Stimulated activated CD4-positive, alpha-beta T cell treated with anti-CD3 and anti-CD28 coated beads, Interleukin-15, amount 100 ng/mL, for 48 hours (primary cell): ENCODE results near the gene SSRP1.
A peak's percentile ranks its signal among the peaks of the same experiment; 100 is the strongest.

Source experiments
- DNase-seq, 2 donors: peaks; one replicate each; pipeline ENCODE4 v3.0.0-alpha.2; 2020; ENCODE audit warnings: low read depth in 2 of 2

The SSRP1 gene

DNA sequence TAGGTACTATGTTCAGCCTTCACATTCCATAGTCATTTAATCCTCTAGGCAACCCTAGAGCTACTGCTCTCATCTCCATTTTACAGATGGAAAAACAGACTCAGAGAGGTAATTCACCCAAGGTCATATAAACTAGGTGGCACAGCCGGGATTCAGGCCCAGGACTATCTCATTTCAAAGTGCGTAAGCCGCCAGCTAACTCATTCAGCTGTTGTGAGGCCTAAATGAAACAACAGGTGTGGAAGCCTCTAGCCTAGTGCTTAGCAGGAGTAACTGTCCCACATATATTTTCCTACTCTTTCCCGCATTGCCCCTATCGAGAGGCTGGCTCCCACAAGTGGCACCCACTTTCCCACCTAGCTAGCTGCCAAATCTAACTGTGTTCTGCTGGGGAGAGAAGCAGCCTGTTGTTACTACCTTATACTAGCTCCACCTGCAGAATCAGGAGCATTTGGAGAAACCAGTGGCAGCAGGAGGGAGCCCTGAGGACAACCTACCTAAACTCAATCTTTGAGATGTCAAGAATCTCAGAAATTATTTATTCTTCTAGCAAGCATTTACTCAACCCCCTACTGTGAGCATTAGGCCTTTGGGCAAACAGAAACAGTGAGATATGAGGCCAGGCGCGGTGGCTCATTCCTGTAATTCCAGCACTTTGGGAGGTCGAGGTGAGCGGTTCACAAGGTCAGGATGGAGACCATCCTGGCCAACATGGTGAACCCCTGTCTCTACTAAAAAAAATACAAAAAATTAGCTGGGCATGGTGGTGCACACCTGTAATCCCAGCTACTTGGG, 24.4 kb upstream of the SSRP1 start:
- DNase-seq, result no peak

DNA sequence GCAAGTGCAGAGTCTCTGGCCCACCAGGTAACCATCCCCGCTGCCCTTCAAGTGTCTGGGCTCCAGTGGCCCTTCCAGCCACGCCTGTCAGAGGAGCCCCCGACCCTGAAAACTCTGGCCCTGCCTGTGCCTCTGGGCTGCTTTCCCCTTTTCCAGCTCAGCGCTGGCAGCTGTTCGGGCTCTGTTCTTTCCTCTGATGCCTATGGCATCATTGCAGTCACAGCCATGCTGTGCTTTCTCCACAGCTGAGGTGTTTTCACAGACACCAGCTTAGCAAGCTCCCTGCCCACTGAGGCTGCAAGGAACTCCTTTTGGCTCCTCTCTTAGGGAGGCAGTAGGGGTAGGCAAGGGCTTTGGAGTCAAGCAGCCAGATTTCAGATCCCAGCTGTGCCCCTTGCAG, 23.7 kb upstream of the SSRP1 start:
- no peak for DNase-seq

DNA sequence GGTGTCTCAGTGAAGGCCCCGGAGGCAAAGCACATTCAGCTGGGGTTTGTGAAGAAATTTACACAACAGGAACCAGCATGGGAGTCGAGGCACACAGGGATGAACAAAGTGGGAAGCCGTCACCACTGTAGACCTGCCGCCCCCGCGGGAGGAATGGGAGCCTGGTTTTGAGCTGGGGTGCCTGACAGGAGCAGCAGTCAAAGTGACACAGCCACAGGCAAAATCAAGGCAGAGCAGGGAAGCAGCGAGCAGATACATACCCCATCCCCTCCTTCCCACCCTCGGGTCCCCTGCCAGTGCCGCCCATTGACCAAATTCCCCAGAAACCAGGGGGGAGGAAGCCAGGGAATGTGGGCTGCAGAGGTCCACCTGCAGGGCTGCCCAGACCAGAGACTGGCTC, 23.3 kb upstream of the SSRP1 start:
- DNase-seq, result no peak

DNA sequence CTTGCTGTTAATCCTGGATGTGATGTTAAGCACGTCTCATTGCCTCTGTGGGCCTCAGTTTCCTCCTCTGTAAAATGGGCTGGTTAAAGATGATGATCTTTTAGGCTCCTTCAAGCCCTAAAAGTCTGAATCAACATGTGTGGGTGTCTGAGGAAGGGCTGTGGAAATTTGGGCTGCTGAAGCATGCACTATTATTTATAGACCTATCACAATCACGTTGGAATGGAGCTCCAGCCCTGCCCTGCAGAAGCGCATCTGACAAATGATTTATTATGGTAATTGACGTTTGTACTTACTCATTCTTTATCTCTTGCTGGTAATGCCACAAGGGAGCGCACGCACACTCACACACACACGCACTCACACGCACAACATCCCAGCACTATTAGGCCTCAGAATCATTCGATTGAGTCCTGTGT, 22.9 kb upstream of the SSRP1 start:
- DNase-seq, result no peak

DNA sequence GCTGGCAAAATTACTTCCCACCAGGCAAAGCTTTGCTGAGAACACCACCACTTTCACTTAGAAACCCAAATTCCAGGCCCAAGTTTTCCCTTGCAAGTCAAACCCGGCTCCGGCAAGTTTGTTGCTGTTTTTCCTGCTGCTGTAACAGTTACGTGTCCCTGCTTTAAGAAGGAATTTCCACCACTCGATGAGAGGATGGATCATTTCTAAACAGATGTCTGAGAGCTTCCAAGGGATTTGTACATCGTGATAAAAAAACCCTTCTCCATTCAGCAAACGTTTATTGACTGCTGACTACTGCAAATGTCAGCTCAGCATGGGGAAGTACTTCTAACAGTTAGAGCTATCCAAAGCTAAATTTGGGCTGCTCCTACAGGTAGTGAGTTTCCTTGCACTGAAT, 22.2 kb upstream of the SSRP1 start:
- no peak for DNase-seq

DNA sequence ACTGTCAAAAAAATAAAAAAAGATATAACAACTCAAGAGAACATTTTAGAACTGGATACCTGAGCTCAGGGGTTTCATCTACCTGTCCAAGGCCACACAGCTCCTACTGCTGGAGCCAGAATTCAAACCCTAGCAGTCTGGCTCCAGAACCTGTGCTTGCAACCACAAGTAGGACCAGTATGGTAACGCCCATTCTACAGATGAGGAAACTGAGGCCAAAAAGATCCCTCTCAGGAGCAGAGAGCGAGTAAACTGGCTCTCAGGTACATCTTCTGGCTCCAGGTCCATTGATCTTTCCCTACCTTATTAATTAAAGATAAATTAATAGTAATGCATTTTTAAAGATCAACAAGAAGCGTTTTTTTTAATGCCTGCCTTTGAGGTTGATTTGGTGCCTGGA, 21.6 kb upstream of the SSRP1 start:
- no peak for DNase-seq

DNA sequence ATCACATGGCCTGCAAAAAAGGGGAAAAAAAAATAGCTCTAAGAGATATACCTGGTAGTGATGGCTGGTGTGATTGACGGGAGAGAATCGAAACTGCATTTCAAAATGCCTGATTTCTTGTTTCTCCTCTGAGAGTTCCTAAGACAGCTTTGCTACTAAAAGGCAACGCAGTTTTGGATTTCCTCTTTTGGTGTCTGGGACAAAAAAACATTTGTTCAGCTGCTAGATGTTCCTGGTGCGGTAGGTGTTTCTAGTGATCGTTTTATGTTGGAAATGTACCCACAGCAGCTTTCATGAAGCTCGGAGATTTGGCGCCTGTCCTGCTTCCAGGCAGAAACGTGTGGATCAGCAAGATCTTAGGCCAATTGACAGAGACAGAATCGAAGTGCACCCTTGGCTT, 20.6 kb upstream of the SSRP1 start:
- no peak for DNase-seq

DNA sequence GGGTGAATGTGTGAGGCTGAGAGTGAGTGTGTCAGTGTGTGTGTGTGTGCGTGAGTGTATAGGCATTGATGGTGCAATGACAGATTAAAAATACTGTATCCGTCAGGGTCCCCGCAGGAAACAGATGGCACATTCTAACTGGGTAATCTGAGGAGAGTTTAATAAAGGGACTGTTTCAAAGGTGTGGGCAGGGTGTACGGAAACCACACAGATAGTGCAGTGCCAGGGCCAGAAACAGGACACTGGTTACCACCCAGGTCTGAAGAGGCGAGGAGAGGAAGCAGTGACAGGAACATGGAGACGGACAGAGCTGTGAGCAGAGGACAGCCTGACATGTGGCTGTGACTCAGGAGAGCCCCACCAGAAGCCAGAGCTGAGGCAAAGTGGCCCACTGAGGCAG, 19.0 kb upstream of the SSRP1 start:
- DNase-seq, result no peak

DNA sequence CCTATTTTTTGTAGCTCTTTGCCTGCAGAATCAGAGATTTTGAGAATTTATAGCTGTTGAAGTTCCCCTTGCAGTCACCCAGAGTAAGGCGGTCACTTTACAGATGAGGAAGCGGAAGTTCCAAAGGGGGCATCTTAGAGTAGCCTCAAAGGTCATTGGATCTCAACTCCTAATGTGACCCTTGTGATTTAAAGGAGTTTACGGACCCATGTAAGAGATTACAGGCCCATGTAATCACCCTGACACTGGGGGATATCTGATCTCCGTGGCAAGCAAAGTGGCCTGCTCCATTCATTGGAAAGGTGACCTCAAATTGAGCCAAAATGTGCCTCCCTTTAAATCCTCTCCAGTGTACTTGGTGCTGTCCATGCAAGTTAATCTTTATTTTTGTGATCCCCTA, 18.2 kb upstream of the SSRP1 start:
- DNase-seq, result no peak

DNA sequence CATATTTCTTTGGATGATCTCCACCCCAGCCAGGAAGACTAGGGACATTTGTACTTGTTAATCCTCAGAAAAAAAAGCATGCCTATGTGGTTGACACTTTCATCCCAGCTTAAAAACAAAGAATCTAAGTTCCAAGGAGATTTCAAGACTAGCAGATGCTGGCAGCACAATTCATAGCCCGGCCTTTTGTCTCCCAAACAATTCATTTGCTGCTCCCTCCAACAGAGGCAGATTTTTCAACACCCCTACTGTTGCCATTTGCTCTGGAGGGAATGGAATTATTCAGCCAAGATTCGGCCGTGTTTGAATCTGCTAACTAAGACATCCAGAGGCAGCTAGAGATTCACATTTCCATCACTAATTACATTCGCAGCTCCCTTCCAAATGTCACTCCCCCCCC, 17.8 kb upstream of the SSRP1 start:
- no peak for DNase-seq

DNA sequence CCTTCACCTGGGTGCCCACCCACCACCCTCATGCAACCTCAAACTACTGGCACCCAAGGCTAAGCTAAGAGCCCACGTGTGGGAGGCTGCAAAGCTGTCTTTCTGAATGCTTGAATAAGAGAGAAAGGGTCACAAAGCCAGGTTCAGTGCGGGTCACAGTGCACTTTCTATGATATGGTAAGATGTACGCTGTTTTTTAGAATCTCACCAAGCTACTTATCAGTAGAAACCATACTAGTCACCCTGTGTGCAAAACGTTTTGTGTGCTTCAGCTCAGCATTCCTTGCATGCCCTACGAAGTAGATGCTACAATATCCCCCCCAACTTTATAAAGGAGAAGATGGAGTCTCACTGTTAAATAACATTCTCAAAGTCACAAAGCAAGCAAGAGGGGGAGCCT, 17.3 kb upstream of the SSRP1 start:
- no peak for DNase-seq

DNA sequence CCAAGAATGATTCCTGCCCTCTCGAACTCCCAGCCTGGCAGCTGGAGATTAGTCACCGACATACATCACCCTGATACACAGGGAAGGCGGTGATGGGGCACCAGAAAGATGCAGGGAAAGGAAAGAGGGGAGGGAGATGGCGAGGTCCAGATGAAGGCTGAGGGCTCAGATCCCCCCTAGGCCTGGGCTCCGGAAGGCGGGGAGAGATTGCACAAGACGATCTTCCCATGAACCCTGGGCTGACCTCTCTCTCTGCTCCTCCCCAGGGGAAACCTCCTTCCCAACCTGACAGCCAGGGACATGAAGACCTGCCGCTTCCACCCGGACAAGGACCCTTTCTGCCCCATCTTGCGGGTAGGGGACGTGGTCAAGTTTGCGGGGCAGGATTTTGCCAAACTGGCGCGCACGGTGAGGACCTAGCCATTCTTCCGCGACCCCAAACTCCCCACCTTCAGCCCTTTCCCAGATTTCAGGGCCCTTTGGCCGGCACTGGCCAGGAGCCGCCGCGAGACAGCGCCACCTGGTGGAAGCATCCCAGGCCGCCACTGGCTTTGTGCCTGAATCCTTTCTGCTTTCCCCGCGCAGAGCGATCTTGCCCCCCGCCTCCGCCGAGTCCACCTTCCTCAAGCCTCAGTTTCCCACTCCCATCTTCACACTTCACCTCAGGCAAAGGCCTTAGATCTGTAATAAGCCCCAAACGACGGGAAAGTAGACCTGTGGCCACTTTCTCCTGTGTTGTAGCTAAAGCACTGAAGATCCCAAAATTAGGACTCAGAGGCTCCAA, 14.0 kb upstream of the SSRP1 start:
- DNase-seq, result peak; percentile 28 to 47

DNA sequence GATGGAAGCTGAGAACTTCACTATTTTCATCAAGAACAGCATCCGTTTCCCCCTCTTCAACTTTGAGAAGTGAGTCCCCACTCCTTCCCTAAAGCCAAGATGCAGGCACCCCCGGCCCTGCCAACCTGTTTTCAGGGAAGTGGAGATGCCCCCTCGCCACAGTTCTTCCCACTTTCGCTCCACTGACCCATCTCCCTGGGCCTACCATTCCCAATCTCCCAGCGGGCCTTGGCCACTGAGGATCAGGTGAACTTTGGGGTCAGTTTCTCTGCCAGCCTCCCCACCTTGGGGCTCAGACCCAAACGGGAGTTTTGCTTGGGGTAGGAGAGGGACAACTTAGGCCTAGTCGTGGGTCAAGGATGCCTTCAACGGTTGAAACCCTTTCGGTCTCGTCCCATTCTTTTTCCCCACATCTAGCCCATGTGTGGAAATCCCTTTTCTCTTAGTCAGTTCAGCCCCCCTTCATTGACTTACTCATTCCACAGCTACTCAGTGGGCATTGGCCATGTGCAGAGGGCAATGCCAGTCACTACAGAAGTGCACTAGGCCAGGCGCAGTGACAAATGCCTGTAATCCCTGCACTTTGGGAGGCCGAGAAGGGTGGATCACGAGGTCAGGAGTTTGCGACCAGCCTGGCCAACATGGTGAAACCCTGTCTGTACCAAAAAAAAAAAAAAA, 13.1 kb upstream of the SSRP1 start:
- DNase-seq, result no peak

DNA sequence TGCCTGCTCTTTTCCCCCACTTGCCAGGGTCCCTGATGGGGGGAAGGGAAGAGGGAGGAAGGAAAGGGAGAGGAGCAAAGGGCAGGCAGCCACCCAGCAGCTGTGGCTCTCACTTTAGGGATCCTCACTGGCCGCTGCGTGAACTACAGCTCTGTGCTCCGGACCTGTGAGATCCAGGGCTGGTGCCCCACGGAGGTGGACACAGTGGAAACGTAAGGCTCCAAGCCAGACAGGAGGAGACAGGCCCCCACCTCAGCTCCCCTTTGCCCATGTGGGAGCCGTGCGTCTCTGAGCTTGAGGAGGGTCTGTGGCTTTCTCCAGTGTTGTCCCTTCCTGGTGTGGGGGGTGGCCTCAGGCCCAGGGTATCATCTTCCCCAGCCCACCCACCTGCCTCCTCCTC, 12.4 kb upstream of the SSRP1 start:
- no peak for DNase-seq

DNA sequence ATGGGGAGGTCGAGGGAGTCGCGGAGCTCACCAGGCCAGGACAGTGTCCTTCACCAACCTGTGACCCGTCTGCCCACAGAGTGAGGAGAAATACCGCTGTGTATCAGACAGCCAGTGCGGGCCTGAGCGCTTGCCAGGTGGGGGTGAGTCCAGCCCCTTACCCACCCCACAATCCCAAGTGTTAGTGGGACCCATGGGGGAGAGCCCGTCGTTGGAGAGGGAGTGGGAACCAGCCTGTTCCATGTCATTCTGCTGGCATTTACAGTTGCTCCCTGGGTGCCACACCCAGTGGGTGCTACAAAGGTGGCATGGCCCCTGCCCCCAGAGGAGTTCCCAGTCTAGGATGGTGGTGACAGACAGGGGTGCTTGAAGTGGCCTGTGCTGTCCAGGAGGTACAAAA, 11.6 kb upstream of the SSRP1 start:
- no peak for DNase-seq

DNA sequence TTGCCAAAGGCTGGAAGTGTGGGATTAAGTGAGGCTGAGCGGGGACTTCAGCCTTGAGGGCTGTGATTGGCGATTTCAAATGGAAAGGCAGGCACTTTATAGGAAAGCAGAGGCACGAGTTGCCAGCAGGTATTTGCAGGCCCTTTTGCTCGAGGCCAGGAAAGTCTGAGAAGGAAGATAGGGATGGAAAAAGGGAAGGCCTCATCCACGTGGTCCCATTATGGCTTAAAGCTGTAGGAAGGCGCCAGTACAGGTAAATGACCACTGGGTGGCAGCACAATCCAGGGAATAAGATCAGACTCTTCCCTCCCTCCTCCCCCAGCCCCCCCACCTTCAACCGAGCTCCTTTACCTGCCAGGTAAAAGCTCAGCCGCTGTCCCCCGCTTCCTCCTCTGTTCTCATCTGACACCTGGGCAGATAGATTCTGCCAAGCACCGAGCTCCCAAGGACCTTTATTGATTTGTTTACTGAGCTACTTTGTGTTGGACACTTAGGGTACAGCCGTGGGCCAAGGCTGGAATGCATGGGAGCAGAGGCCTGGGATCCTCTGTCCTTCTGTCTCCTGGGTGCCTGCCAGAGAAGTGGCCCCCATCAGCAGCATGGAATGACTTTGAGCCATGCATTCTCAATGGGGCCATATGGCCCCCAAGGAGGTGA, 10.0 kb upstream of the SSRP1 start:
- DNase-seq, result peak; percentile 43 to 63

DNA sequence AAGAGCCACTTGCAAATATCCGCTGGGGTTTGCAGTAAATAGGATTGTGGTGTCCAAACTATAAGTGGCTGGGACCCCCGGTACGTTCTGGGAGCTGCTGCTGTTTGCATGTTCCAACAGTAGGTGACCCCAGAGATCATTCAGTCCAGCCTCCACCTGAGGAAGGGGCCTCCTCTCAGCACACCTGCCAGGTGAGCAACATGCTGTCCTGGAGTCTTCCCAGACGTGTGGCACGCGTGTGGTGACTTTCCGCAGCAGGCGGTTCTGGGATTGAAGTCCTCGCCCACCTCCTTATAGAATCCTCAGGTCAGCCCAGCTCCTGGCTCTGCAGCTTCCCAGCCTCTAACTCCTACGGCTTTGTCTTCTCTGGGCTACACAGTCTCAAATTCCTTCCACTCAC, 9.1 kb upstream of the SSRP1 start:
- no peak for DNase-seq

DNA sequence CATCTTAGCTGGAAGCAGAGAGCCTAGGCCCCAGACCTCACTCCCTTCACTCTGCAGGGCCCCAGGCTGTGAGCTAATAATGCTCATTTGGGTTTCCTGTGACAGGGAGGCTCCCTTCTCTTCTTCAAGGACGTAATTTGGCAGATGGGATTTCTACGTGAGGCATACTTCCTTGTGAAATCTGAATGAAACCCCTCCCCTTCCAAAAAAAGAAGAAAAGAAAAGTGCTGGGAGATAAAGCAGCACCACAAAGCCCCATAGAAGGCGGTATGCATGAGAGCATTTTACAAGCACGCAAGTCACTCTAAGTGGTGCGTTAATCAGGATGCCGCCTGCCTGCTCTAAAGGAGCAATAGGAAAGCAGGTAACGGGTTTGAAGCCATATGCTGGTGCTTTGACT, 8.1 kb upstream of the SSRP1 start:
- DNase-seq, result no peak

DNA sequence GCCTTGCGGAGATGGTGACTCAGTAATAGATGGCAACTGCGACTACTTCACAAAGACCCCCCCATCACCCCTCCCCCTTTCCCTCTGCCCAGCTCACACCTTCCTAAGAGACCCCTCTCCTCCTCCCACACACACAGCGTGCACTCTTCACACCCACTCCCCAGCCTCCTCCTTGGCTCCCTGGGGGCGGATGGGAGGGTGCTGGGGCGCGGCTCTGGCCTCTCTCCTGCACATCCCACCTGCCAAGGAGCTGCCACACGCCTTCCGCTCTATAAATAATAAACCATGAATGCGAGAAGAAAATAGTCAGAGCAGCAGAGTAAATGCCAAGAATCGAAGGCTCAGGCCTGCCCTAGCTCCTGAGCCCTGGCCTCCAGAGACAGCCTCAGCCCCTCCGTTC, 7.0 kb upstream of the SSRP1 start:
- no peak for DNase-seq

DNA sequence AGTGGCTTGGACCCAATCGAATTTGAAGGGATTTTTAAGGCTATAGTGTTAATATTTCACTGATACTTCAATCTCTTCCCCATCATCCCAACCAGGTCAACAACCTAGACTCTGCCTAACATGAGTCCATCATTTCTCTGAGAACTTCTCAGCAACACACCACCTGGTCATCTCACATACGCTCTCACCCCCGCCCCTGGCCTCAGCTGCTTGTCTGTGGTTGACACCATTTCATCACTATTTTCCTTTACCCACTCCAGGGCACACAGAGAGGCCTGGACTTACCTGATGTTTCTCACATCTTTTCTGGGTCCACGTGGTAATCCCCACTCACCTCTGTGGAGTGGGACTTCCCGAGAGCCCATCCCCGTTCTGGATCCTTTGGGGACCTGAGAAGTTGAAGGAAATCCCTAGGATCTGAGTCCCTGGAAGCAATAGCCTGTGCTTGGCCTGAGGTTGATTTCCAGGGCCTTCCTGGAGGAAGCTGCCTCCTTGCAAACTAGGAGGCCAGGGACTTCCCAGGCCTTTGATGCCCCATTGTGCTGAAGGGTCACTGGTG, 5.6 kb upstream of the SSRP1 start:
- no peak for DNase-seq

DNA sequence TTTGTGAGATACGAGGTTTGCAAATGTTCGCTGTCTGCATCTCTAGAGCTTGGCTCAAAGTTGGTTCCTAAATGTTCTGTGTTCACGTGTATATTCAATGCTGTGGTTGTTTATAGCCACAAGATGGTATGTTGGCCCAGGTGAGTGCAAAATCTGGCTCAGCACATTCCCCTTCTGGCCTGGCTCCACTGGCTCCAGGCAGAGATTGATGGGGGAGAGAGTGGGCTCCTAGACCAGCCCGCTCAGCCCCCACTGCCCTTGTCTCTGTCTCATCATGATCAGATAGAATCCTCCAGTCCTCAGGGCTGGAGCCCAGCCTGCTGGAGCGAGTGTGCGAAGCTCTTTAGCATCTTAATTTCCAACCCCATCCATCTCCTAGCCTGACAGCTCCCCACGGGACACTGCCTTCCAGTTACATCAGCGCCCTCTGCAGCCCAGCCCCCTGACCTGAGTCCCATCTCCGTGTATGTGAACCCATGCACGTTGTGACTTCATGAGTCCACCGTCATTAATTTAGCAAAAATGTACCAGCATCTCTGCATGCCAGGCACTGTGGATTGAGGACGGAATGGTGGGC, 4.4 kb upstream of the SSRP1 start:
- DNase-seq, result no peak

DNA sequence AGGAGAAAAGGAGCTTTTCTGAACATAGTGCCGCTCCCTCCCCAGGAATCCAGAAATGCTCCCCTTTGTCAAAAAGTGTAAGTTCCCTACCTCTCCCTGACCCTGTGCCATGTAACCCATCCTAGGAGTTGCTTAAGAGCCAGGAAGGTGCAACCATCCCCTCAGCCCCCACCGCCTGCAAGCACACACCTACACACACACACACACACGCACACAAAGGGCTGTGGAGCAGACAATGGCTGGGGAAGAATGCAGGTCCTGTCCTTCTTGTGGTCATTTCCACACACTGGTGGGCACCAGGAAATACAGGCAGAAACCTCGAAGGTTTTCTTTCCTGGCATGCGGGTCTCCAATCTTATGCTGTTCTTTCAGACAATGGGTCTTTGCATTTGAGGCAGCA, 3.6 kb upstream of the SSRP1 start:
- DNase-seq, result no peak
